ENCODE measurements around the gene TENM3.

The TENM3 gene

GRCh38 chr4:182831376-182831775, 588.2 kb downstream of the TENM3 start:
- Histone ChIP-seq H3K9me3 (replicated peaks in 1 of 2; ENCODE audit: control insufficient read depth in 2 of 2, insufficient read depth in 1 of 2, low read depth in 1 of 2, low read length in 2 of 2) (peaks cover 0 to 3% of the 10 kb centered on the region in 2 donors), H2BK120ac (ENCODE audit: low read depth, low read length) (no peak overlapping the region), H3K18ac (ENCODE audit: low read length) (no peak overlapping the region), H4K8ac (ENCODE audit: low read depth, low read length) (no peak overlapping the region), H2AFZ (ENCODE audit: low read length) (no peak overlapping the region), H3K79me1 (ENCODE audit: low read depth, low read length) (no peaks in the 10 kb centered on the region), H3K4me2 (ENCODE audit: insufficient read depth, low read length, poor library complexity, severe bottlenecking) (no peak overlapping the region), H2BK15ac (ENCODE audit: low read length) (no peak overlapping the region), H2BK5ac (ENCODE audit: low read length) (no peak overlapping the region), H3K27ac (replicated peaks; ENCODE audit: low read length) (no peak overlapping the region), H2BK12ac (ENCODE audit: low read length) (no peak overlapping the region), H3K27me3 (ENCODE audit: control insufficient read depth in 3 of 3, insufficient read depth in 3 of 3, low read depth in 1 of 3, low read length in 3 of 3) (no peaks in the 10 kb centered on the region), H3K4me3 (ENCODE audit: low read length in 2 of 2) (no peak overlapping the region), H3K14ac (ENCODE audit: low read length) (no peak overlapping the region), H3K9ac (ENCODE audit: low read depth, low read length, poor library complexity) (no peak overlapping the region), H2AK5ac (ENCODE audit: low read depth, low read length) (no peak overlapping the region), H3K23ac (ENCODE audit: low read depth, low read length, poor library complexity) (no peak overlapping the region), H3K36me3 (replicated peaks in 1 of 2; ENCODE audit: control insufficient read depth in 2 of 2, insufficient read depth in 2 of 2, low read length in 2 of 2) (no peaks in the 10 kb centered on the region), H4K91ac (ENCODE audit: low read depth, low read length, poor library complexity) (no peak overlapping the region), H3K4me1 (ENCODE audit: control insufficient read depth in 2 of 2, insufficient read depth in 1 of 2, low read depth in 1 of 2, low read length in 2 of 2) (peaks cover 12 to 14% of the 10 kb centered on the region in 2 donors), H3K4ac (ENCODE audit: low read length) (no peak overlapping the region)
- DNase-seq (ENCODE audit: low spot score): no peak
- WGBS, 2 donors (ENCODE audit: extremely low coverage in 2 of 2, insufficient read length in 2 of 2, insufficient replicate concordance in 1 of 2): no CpG with 5 or more reads among the region's 3 CpGs

GRCh38 chr4:182832352-182833120, 589.3 kb downstream of the TENM3 start:
- Histone ChIP-seq H2BK5ac (ENCODE audit: low read length) (no peak overlapping the region), H3K9me3 (replicated peaks in 1 of 2; ENCODE audit: control insufficient read depth in 2 of 2, insufficient read depth in 1 of 2, low read depth in 1 of 2, low read length in 2 of 2) (peaks cover 0 to 3% of the 10 kb centered on the region in 2 donors)

DNA sequence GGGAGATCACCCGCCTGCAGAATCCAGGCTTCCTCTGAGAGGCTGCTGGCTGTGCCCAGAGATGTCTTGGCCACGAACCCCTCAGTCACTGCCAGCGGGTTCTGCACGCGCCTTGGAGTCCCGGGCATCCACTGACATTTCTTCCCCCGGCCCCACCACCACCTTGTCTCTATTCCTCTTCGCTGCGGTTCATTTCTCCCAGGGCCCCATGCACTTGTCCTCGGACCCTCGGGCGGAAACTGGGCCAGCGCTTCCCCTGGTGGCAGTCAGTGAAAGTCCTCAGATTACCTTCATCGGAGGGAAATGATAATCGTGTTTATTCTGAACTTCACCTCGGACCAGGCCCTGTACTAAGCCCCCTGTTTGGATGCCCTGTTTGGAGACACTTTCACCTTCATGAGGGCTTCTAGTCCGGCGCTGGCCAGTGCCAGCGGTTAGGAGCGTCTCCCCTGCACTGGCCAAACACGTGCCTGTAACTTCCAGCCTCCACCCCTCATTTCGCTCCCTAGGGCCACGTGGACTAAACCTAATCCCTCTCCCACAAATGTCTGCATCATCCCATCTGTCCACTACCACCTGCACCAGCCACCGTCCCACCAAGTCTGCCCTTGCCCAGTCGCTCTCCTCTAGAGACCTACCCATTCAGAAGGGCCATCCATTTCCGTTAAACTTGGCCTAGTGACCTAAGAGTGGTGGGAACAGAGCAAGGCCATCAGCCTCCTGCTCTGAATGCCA, 592.0 kb downstream of the TENM3 start:
- H3K23ac ChIP-seq (ENCODE audit: low read depth, low read length, poor library complexity): no peak overlapping the region
- H4K8ac ChIP-seq (ENCODE audit: low read depth, low read length): no peak overlapping the region
- no peak for DNase-seq (ENCODE audit: low spot score)
- no CpG with 5 or more reads among the region's 26 CpGs for WGBS, 2 donors (ENCODE audit: extremely low coverage in 2 of 2, insufficient read length in 2 of 2, insufficient replicate concordance in 1 of 2)
- H4K91ac ChIP-seq (ENCODE audit: low read depth, low read length, poor library complexity): no peak overlapping the region
- no peak overlapping the region for H2BK12ac ChIP-seq (ENCODE audit: low read length)
- no peaks in the 10 kb centered on the region for H3K4me1 ChIP-seq (ENCODE audit: control insufficient read depth in 2 of 2, insufficient read depth in 1 of 2, low read depth in 1 of 2, low read length in 2 of 2)
- no peaks in the 10 kb centered on the region for H3K36me3 ChIP-seq (replicated peaks in 1 of 2; ENCODE audit: control insufficient read depth in 2 of 2, insufficient read depth in 2 of 2, low read length in 2 of 2)
- H2BK120ac ChIP-seq (ENCODE audit: low read depth, low read length): no peak overlapping the region
- no peak overlapping the region for H3K27ac ChIP-seq (replicated peaks; ENCODE audit: low read length)
- no peak overlapping the region for H3K14ac ChIP-seq (ENCODE audit: low read length)
- H2BK15ac ChIP-seq (ENCODE audit: low read length): no peak overlapping the region
- no peak overlapping the region for H3K4ac ChIP-seq (ENCODE audit: low read length)
- H2AK5ac ChIP-seq (ENCODE audit: low read depth, low read length): no peak overlapping the region
- no peak overlapping the region for H3K18ac ChIP-seq (ENCODE audit: low read length)
- no peak overlapping the region for H3K4me3 ChIP-seq (ENCODE audit: low read length in 2 of 2)
- no peak overlapping the region for H2AFZ ChIP-seq (ENCODE audit: low read length)
- no peaks in the 10 kb centered on the region for H3K27me3 ChIP-seq (ENCODE audit: control insufficient read depth in 3 of 3, insufficient read depth in 3 of 3, low read depth in 1 of 3, low read length in 3 of 3)
- H3K4me2 ChIP-seq (ENCODE audit: insufficient read depth, low read length, poor library complexity, severe bottlenecking): no peak overlapping the region
- no peaks in the 10 kb centered on the region for H3K79me1 ChIP-seq (ENCODE audit: low read depth, low read length)
- peaks cover 0 to 5% of the 10 kb centered on the region in 2 donors for H3K9me3 ChIP-seq (replicated peaks in 1 of 2; ENCODE audit: control insufficient read depth in 2 of 2, insufficient read depth in 1 of 2, low read depth in 1 of 2, low read length in 2 of 2)
- H3K9ac ChIP-seq (ENCODE audit: low read depth, low read length, poor library complexity): no peak overlapping the region
- H2BK5ac ChIP-seq (ENCODE audit: low read length): no peak overlapping the region

More at GRCh38 chr4:182832352-182833120, 589.3 kb downstream of the TENM3 start:
- Histone ChIP-seq H3K14ac (ENCODE audit: low read length) (no peak overlapping the region), H2BK12ac (ENCODE audit: low read length) (no peak overlapping the region), H3K36me3 (replicated peaks in 1 of 2; ENCODE audit: control insufficient read depth in 2 of 2, insufficient read depth in 2 of 2, low read length in 2 of 2) (no peaks in the 10 kb centered on the region), H3K9ac (ENCODE audit: low read depth, low read length, poor library complexity) (no peak overlapping the region), H4K91ac (ENCODE audit: low read depth, low read length, poor library complexity) (no peak overlapping the region), H2AFZ (ENCODE audit: low read length) (no peak overlapping the region), H3K4me1 (ENCODE audit: control insufficient read depth in 2 of 2, insufficient read depth in 1 of 2, low read depth in 1 of 2, low read length in 2 of 2) (peaks cover 8 to 12% of the 10 kb centered on the region in 2 donors), H3K27me3 (ENCODE audit: control insufficient read depth in 3 of 3, insufficient read depth in 3 of 3, low read depth in 1 of 3, low read length in 3 of 3) (no peaks in the 10 kb centered on the region), H3K23ac (ENCODE audit: low read depth, low read length, poor library complexity) (no peak overlapping the region), H3K4me3 (ENCODE audit: low read length in 2 of 2) (no peak overlapping the region), H3K18ac (ENCODE audit: low read length) (no peak overlapping the region), H3K4ac (ENCODE audit: low read length) (no peak overlapping the region), H2AK5ac (ENCODE audit: low read depth, low read length) (no peak overlapping the region), H2BK15ac (ENCODE audit: low read length) (no peak overlapping the region), H3K79me1 (ENCODE audit: low read depth, low read length) (no peaks in the 10 kb centered on the region), H2BK120ac (ENCODE audit: low read depth, low read length) (no peak overlapping the region), H3K4me2 (ENCODE audit: insufficient read depth, low read length, poor library complexity, severe bottlenecking) (no peak overlapping the region), H3K27ac (replicated peaks; ENCODE audit: low read length) (no peak overlapping the region), H4K8ac (ENCODE audit: low read depth, low read length) (no peak overlapping the region)
- DNase-seq (ENCODE audit: low spot score): no peak
- WGBS, 2 donors (ENCODE audit: extremely low coverage in 2 of 2, insufficient read length in 2 of 2, insufficient replicate concordance in 1 of 2): no CpG with 5 or more reads among the region's 3 CpGs

DNA sequence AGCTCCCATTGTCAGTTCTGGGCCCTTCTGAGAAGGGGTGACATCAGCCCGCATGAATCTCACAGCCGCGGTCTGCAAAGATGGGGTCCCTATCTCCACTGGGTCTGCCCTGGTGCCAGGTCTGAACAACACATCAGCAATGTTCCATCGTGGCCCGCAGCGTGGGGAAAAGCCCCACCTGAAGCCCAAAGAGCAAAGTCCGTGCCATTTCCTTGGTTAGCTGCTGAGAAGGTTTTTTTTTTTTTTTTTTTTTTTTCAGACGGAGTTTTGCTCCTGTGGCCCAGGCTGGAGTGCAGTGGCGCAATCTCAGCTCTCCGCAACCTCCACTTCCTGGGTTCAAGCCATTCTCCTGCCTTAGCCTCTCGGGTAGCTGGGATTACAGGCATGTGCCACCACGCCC, 594.6 kb downstream of the TENM3 start:
- Histone ChIP-seq H2BK15ac (ENCODE audit: low read length) (no peak overlapping the region), H2AK5ac (ENCODE audit: low read depth, low read length) (no peak overlapping the region), H3K4me2 (ENCODE audit: insufficient read depth, low read length, poor library complexity, severe bottlenecking) (no peak overlapping the region), H3K9me3 (replicated peaks in 1 of 2; ENCODE audit: control insufficient read depth in 2 of 2, insufficient read depth in 1 of 2, low read depth in 1 of 2, low read length in 2 of 2) (peaks cover 0 to 2% of the 10 kb centered on the region in 2 donors), H4K8ac (ENCODE audit: low read depth, low read length) (no peak overlapping the region), H3K4ac (ENCODE audit: low read length) (no peak overlapping the region), H3K36me3 (replicated peaks in 1 of 2; ENCODE audit: control insufficient read depth in 2 of 2, insufficient read depth in 2 of 2, low read length in 2 of 2) (no peaks in the 10 kb centered on the region), H2AFZ (ENCODE audit: low read length) (no peak overlapping the region), H3K4me1 (ENCODE audit: control insufficient read depth in 2 of 2, insufficient read depth in 1 of 2, low read depth in 1 of 2, low read length in 2 of 2) (peaks cover 0 to under 1% of the 10 kb centered on the region in 2 donors), H2BK120ac (ENCODE audit: low read depth, low read length) (no peak overlapping the region), H3K79me1 (ENCODE audit: low read depth, low read length) (no peaks in the 10 kb centered on the region), H3K4me3 (ENCODE audit: low read length in 2 of 2) (no peak overlapping the region), H2BK12ac (ENCODE audit: low read length) (no peak overlapping the region), H4K91ac (ENCODE audit: low read depth, low read length, poor library complexity) (no peak overlapping the region), H3K27ac (replicated peaks; ENCODE audit: low read length) (no peak overlapping the region), H3K18ac (ENCODE audit: low read length) (peak overlapping the region; percentile 44), H3K9ac (ENCODE audit: low read depth, low read length, poor library complexity) (no peak overlapping the region), H2BK5ac (ENCODE audit: low read length) (no peak overlapping the region), H3K27me3 (ENCODE audit: control insufficient read depth in 3 of 3, insufficient read depth in 3 of 3, low read depth in 1 of 3, low read length in 3 of 3) (no peaks in the 10 kb centered on the region), H3K23ac (ENCODE audit: low read depth, low read length, poor library complexity) (no peak overlapping the region), H3K14ac (ENCODE audit: low read length) (no peak overlapping the region)
- DNase-seq (ENCODE audit: low spot score): no peak
- no CpG with 5 or more reads among the region's 12 CpGs for WGBS, 2 donors (ENCODE audit: extremely low coverage in 2 of 2, insufficient read length in 2 of 2, insufficient replicate concordance in 1 of 2)

Data from neuronal stem cell (in vitro differentiated cells).